OCI-LY7 (cell line): ENCODE data around the gene C1orf74.

Experiments used
- CTCF ChIP-seq: fragments of 200-600 bp; sonication (generic); conservative IDR thresholded peaks from 2 replicates; pipeline ENCODE4 v1.5.1; 2014; ENCODE audit warnings: mild to moderate bottlenecking, antibody characterized with exemption, low read length, moderate library complexity, mixed read lengths
- EZH2phosphoT487 ChIP-seq: fragments of 200-600 bp; sonication (generic); IDR thresholded peaks from 2 replicates; pipeline ENCODE4 v1.6.1; 2018; ENCODE audit warnings: low read depth, borderline replicate concordance, mild to moderate bottlenecking, mixed run types, antibody characterized with exemption, low read length, moderate library complexity, mixed read lengths

GRCh38 chr1:209736490-209737117 lies 47.8 kb downstream of the C1orf74 start:
- TF ChIP-seq CTCF (no peak), EZH2phosphoT487 (no peak)
